ENCODE results near the gene ITGB5.

ITGB5 gene

DNA sequence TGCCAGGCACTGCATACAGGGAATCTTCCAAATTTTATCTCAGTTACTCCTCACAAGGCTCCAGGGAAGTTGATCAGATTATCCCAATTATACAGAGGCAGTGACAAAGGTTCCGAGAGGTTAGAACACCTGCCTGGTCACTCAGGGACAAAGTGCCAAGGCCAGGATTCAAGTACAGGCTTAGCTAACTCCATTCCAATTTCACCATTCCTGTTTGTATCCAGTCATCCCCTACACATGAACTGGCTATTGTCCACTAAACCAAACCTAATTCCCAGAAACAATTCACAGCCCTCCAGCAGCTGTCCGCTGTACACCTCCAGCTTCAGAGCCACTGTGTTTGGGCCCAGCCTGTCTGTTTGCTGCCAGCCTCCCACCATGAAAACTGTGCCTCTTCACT, 31.4 kb upstream of the ITGB5 start:
- no peak for DNase-seq (ENCODE audit: extremely low spot score)
- ChIA-PET CTCF (interaction anchor here (1.6 to 2.6 kb wide), 3 partner anchors 9 to 158 kb away, joined by 3 to 15 read pairs (median 11); no protein-coding TSS in a partner anchor), POLR2A (no interaction called here)
- TF ChIP-seq, protein P1, sequence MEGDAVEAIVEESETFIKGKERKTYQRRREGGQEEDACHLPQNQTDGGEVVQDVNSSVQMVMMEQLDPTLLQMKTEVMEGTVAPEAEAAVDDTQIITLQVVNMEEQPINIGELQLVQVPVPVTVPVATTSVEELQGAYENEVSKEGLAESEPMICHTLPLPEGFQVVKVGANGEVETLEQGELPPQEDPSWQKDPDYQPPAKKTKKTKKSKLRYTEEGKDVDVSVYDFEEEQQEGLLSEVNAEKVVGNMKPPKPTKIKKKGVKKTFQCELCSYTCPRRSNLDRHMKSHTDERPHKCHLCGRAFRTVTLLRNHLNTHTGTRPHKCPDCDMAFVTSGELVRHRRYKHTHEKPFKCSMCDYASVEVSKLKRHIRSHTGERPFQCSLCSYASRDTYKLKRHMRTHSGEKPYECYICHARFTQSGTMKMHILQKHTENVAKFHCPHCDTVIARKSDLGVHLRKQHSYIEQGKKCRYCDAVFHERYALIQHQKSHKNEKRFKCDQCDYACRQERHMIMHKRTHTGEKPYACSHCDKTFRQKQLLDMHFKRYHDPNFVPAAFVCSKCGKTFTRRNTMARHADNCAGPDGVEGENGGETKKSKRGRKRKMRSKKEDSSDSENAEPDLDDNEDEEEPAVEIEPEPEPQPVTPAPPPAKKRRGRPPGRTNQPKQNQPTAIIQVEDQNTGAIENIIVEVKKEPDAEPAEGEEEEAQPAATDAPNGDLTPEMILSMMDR (IDR thresholded peaks at IDR 0.05; ENCODE audit: control extremely low read depth, extremely low read depth, low read depth, missing control alignments) = no peak

DNA sequence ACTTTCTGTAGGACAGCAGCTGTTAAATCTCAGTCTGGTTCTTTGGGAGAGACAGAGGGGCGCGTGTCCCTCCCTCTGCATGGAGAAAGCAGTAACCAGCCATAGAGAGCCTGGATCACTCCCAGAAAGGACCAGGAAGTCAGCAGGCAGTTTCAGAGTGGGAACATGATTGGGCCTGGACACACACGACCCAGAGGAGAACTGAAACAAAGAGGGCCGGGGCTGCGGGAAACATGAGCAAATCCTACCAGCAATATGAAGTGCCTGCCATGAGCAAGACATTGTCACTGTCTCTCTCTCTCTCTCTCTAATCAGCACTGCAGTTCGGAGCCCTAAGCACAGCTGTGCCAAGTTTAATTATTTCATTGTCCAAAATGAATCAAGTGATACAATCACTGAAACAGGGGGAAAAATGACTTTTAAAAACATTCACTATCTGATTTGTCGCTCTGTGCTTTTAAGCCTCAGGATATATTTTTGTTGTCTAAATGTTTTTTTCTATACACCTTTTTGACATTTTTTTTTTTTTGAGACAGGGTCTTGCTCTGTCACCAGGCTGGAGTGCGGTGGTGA, 29.8 kb upstream of the ITGB5 start:
- TF ChIP-seq, protein P1 (IDR thresholded peaks at IDR 0.05; ENCODE audit: control extremely low read depth, extremely low read depth, low read depth, missing control alignments) = no peak
- no peak for DNase-seq (ENCODE audit: extremely low spot score)
- ChIA-PET POLR2A (no interaction called here), CTCF (interaction anchor here (1.1 to 2.6 kb wide), 4 partner anchors 11 to 16 kb away, joined by 3 to 15 read pairs (median 12); no protein-coding TSS in a partner anchor)

DNA sequence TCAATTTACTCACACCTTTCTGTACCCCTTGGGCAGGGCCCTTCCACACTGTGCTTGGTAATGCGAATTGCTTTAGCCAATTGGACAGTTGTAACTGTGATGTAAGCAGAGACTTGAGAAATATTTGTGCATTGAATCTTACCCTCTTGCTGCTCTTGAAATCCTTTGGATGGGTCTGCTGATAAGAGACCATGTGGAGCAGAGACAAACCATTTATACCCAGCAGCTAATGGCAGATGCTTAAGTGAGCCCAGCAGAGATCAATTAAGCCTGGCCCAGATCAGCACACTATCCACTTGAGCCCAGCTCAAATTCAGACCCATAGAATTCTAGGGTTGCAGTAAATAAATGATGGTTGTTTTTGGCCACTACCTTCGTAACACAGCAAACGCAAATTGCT, 28.1 kb upstream of the ITGB5 start:
- POLR2A ChIA-PET = no interaction called here

DNA sequence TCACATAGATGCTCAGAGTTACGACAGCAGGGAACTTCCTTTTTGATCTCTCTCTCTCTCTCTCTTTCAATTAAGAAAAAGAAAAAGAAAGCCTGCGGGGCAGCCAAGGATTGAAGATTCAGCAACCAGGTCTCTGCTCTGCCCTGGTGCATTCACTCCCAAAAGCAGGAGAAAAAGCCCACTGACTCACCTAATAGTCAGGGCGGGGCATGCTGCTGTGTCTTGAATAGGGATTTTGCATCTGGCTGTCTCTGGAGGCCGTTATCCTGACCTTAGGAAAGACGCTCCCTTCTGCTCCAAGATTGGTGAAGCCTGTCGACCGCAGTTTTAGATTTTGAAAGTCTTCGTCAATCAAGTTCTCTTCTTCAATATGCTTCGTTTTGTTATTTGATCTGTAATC, 20.8 kb upstream of the ITGB5 start:
- TF ChIP-seq, protein P1 (IDR thresholded peaks at IDR 0.05; ENCODE audit: control extremely low read depth, extremely low read depth, low read depth, missing control alignments) = no peak
- ChIA-PET POLR2A (interaction anchor here (0.9 kb wide), 1 partner anchor 467 kb away, joined by 3 read pairs; the partner anchor contains the start of gene ZNF148), CTCF (interaction anchor here (2.0 to 7.3 kb wide), 2 partner anchors 11 to 147 kb away, joined by 4 to 215 read pairs; no protein-coding TSS in a partner anchor)
- DNase-seq (ENCODE audit: extremely low spot score) = no peak

More for the DNA sequence above, 28.1 kb upstream of the ITGB5 start:
- CTCF ChIA-PET = interaction anchor here (1.3 to 2.5 kb wide), 4 partner anchors 10 to 154 kb away, joined by 4 to 12 read pairs (median 5); no protein-coding TSS in a partner anchor
- DNase-seq (ENCODE audit: extremely low spot score) = no peak
- TF ChIP-seq, protein P1 (IDR thresholded peaks at IDR 0.05; ENCODE audit: control extremely low read depth, extremely low read depth, low read depth, missing control alignments) = no peak

DNA sequence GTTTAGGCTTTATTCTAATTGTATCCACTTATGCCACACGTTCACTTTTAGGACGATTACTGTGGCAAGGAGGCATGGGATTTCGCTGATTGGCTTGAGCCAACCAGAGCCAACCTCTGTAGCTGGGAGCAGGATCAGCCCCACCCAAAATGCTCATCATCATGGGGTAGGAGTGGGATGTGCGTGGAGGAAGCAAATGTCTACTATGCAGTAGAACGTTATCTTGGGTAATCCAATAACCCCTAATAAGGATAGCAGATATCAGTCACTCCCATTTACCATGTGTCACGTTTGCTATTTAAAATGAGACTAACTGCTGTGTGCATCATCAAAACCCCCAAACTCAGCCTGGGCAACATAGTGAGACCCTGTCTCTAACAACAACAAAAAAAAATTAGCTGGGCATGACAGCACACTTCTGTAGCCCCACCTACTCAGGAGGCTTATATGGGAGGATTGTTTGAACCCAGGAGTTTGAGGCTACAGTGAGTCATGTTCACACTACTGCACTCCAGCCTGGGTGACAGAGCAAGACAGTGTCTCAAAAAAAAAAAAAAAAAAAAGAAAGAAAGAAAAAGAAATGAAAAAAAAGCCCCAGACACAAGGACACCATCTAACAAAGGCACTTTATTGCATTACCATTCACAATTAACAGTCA, 17.8 kb upstream of the ITGB5 start:
- CTCF ChIA-PET = interaction anchor here (1.4 to 7.3 kb wide), 4 partner anchors 10 to 144 kb away, joined by 3 to 215 read pairs (median 4); no protein-coding TSS in a partner anchor
- TF ChIP-seq, protein P1 (IDR thresholded peaks at IDR 0.05; ENCODE audit: control extremely low read depth, extremely low read depth, low read depth, missing control alignments) = no peak
- POLR2A ChIA-PET = no interaction called here
- DNase-seq (ENCODE audit: extremely low spot score) = no peak

DNA sequence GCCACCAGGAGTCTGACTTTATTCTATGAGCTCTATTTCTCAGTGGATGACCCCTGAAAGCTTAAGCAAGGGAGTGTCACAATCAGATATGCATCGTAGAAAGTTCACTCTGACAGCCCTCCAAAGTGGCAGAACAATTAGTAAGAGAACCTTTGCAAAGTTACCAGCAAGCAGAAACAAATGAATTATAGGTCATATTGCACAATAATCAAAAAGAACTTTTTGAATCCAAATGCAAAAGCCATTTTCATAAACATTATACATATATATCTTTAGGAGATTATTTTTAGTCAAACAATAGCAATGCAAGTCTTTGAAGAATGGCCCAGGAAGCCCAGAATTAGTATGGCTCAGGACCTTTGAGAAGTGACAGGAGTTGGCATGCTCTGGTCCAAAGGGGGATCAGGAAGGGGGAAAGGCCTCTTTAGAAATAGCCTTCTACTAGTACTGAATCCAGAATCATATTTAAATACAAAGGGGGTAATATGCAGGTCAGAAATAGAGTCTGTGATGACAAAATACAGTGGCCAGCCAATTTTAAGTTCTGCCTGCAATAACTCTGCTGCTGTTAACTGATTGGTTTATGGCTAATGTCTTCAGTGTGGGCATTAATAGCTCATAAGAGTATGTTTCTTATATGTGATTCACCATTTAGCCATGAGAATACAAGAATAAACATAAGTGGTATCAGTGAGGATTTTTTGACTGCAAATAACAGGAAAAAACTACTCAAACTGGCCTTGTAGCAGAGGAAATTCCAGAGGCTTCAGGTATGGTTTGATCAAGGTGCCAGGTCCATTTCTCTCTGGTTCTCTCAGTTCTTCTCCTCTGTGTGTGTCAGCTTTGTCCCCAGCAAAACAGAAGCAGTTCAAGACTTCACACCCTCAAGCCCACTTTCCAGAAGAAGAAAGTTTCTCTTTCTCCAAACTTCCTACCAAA, 17.0 kb upstream of the ITGB5 start:
- TF ChIP-seq, protein P1 (IDR thresholded peaks at IDR 0.05; ENCODE audit: control extremely low read depth, extremely low read depth, low read depth, missing control alignments) = no peak
- POLR2A ChIA-PET = no interaction called here
- CTCF ChIA-PET = interaction anchor here (7.3 kb wide), 1 partner anchor 143 kb away, joined by 215 read pairs; no protein-coding TSS in a partner anchor
- no peak for DNase-seq (ENCODE audit: extremely low spot score)

Measured in GM10248 (cell line).